ENCODE data around the gene LSS.
A peak's percentile ranks its signal among the peaks of the same experiment; 100 is the strongest.

The LSS gene

DNA sequence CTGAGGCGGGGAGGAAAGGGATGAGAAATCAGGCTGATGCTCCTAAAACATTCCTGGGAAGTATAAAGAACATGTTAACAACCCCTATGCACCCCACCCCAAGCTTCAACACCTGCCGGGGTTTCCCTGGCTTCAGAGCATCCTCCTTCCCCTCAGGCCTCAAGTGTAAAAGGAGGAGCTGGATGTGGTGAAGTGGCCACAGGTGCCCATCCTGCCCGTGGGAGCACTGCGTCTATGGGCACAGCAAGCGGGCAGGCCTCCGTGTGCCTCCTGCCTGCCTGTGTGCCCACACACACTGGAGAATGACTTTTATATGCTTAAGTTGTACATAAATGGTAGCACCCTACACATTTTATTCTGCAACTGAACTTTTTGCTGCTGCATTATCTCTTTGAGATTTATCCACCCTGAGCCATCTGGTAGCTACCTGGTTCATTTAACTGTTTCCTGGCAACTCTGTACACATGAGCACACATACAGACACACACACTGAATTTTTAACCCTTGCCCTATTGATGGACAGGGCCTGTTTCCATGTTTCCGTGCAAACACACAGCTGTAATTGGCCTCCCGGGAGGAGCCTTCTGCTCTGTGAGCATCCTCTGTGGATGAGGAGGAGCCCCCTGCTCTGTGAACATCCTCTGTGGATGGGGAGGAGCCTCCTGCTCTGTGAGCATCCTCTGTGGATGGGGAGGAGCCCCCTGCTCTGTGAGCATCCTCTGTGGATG is 59.8 kb downstream of the LSS start:
- no peak for DNase-seq (ENCODE audit: low spot score)

DNA sequence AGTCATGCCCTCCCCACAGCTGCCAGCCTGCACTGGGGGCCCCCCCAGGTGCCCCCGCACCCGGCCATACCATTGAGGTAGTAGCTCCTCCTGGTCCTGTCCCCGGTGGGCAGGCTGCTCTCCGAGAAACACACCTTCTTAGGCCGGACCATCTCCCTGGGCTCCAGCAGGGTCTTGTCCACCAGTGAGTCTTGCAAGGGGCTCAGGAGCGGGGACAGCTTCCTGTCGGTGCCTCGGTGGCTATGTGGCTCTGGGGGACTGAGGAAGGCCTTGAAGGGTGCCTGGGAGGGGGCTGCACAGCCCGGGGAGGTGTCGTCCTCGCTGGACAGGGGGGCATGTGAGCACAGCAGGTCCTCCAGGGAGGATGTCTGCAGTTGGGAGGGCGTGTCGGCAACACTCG is 60.3 kb downstream of the LSS start:
- no peak for DNase-seq (ENCODE audit: low spot score)

DNA sequence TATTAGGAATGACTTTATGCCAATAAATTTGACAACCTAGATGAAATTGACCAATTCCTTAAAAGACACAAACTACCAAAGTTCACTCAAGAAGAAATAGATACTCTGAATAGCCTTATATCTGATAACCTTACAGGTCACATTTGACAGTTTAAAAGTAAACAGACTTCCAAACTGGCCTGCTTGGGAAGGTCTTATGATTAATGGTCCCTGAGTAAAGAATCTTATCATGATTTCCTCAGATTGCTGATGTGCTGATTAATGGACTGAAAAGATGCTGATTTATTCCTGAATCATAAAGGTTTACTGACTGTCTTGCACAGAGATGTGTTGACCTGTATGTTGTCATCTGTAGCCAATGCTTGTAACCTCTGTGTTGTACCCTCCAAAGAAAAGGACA is 63.5 kb downstream of the LSS start:
- DNase-seq (ENCODE audit: low spot score): no peak

DNA sequence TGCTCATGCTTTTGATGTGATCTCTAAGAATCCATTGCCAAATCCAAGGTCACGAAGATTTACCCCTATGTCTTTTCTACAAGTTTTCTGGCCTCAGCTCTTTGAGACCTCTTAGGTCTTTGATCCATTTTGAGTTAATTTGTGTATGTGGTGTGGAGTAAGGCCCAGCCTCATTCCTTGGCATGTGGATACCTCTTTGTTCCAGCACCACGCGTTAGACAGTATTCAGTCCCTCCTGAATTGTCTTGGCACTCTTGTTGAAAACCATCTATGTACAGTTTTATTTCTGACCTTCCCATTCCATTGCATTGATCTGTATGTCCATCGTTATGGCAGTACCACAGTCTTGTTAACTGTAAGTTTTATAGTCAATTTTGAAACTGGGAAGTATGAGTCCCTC is 65.2 kb downstream of the LSS start:
- no peak for DNase-seq (ENCODE audit: low spot score)

DNA sequence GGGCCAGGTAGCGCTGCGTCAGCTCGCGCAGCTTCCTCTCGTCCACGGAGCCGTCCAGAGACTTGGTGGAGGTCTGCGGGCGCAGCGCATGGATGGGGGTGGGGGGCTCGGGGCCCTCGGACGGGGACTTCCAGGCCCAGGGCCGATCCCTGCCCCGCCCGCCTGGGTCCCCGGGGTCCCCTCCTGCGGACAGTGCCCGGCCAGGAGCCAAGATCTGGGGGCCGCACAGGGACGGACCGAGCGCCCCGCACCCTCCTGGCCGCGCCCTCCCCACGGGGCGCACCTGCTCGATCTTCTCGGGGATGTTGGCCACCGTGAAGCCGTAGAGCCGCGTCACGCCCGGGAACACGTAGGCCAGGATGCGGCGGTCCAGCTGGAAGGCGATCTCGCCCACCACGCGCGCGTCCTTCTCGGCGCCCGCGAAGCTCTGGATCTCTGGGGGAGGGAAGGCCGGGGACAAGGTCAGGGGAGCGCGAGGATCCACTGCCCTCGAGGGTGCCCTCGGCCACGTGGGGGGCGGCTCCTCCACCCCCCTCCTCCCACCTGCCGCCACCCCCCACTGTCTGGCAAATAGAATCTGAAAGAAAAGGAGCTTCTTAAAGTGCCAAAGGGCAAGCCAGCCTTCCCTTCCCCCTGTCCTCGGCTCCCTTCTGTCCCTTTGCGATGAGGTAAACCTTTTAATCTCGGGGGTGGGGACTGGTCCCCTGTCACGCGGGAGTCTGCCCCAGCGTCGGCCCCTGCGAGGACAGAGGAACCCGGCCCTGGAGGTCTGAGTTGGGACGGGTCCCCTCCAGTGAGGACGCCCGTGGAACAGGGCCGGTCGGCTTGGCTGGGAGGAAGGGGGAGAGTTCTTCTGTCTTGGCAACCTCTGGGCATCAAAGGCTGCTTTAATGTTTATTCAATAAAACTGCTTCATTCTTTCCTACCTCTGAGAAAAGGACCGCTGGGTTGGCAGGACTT is 66.7 kb downstream of the LSS start:
- no peak for DNase-seq (ENCODE audit: low spot score)

DNA sequence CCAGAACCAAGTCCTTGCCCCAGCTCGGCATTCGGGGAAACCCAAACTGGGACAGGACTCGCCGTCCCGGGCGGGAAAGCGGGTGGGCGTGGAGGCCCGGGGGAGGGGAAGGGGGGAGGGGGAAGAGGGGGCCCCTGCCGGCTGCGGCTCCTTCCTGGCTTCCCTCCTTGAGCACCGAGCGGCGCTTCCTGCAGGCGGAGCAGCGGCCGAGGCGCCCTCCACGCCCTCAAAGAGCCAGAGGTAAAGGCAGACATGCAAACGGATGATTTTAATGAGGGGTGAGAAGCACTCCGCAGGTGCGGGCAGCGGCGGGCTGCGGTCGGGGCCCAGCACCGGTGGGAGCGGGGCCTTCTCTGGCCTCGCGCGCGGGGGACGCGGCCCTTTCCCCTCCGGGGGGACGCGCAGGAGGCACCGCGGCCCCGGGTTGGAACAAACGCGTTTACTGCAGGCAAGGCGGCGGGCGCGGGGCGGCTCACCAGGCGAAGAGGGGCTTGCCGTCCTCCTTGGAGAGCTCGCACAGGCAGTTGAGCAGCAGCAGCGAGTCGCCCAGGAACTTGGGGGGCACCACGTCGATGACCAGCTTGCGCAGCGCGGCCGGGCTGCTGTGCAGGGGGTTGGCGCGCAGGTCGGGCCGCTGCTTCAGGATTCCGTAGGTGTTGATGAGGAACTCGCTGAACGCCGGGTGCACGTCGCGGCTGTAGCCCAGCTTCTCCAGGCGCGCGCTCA is 67.5 kb downstream of the LSS start:
- DNase-seq (ENCODE audit: low spot score): no peak

DNA sequence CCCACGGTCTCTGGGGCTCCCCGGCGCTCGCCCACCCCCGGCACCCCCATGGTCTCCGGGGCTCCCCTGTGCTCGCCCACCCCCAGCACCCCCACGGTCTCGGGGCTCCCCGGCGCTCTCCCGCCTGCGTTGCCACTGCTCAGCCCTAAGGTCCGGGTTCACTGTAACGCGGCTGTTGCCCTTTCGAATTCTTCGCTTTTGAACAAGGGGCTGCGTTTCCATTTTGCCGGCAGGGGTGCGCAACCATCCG is 68.0 kb downstream of the LSS start:
- DNase-seq (ENCODE audit: low spot score): no peak

DNA sequence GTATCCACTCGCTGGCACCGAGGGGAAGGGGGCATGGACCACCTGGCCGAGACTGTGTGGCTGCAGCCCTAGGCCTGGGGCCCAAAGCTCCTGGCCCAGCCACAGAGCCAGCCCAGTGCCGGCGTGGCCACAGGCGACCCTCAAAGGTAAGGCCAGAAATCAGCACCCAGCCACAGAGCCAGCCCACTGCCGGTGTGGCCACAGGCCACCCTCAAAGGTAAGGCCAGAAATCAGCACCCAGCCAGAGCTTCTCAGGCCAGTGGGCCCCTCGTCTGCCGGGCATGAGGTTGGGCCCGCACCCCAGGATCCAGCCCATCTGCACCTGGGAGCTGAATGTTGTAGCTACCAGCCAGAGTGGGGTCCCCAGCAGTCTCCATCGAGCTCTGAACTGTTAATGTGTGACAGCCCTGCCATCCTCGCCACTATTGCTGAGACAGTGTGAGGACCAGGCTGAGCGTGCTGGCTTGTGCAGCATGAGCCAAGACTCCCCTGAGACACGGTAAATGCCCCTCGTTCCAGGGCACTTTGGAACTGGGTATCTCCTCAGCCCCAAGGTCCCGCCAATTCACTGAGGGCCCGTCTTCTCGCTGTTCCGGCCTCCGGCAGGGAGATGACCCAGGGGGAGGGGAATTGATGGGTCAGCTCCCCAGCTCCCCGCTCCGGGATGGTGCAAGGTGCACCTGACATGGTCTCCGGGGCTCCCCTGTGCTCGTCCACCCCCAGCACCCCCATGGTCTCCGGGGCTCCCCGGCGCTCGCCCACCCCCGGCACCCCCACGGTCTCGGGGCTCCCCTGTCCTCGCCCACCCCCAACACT is 68.5 kb downstream of the LSS start:
- no peak for DNase-seq (ENCODE audit: low spot score)

DNA sequence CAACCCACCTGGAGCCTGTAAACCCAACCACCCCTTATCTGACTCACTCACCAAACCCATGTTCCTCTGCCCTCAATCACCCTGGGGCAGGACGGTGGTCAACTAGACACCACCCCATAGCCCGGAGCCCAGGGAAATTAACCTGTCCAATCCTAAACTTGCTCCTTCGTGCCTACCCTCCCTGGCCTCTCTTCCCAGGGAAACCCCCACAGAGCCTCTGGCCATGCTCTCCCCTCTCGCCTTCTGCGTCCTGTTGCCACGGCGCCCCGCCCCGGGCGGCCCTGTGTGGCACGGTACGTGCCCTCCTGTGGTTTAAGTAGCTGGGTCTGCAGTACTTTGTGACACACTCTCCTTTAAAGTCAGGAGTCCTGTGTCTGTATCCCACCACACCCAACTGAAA is 69.2 kb downstream of the LSS start:
- no peak for DNase-seq (ENCODE audit: low spot score)

DNA sequence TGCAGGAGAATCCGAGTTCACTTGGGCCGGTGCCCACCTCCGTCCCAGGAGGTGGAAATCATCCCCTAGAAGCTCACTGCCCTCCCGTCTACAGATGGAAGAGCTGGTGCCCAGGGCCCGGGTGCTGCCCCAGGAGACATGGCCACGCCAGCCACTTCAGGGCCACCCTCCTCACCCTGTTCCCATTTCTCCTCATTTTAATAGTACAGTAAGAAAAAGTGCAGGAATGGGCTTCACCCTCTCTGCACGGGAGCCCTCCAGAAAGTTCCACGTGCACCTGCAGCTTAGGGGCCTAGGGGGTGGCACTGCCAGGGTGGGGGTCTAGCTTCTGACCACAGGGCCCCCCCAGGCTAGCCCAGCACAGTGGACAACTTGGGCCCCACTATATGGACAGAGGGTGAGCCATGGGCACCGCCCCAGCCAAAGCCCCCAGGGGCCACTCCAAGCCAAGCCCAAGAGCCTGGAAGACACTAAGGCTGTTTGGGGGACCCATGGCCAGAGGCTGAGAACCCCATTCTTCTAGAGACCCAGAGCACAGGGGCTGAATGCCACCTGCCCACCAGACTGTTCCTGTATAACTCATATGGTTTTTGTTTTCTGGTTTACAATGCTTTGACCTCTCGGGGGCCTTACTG is 69.8 kb downstream of the LSS start:
- no peak for DNase-seq (ENCODE audit: low spot score)

DNA sequence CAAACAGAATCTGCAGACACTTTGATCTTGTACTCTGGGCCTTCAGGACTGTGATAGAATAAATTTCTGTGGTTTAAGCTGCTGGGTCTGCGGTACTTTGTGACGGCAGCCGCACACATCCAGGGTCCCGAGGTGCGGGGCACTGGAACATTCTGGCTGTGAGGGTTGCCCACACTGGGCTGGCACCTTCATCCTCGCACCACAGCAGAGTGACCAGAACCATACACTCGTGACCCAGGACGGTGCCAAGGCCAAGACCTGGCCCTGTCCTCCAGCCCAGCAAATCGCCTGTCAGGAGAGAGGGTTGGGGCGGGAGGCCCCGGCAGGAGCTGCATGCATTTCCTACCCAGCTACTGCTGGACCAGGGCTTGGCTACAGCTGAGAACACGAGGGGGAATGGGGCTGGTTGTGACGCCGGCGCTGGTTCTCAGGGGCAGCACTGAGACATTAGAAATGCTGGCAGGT is 70.6 kb downstream of the LSS start:
- no peak for DNase-seq (ENCODE audit: low spot score)

DNA sequence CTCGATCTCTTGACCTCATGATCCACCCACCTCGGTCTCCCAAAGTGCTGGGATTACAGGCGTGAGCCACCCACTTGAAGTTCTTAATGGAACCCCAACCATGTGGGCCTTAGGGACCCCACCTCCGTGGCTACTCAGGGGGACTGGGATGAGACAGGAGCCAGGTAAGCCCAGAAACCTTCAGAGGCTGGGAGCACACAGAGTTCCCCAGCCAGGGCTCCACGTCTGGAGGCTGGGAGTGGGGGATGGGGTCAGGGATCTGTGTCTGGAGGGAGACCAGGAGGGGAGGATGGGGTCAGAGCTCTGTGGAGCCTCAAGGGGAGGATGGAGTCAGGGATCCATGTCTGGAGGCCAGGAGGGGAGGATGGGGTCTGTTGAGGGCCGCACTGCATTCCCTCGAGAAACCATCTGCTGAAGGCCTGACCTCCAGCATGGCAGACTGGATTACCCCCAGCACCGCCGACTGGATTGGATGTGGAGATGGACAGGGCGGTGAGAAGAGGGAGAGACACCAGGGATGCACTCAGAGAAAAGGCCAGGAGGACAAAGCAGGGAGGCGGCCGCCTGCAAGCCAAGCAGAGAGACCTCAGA is 71.1 kb downstream of the LSS start:
- DNase-seq (ENCODE audit: low spot score): no peak

DNA sequence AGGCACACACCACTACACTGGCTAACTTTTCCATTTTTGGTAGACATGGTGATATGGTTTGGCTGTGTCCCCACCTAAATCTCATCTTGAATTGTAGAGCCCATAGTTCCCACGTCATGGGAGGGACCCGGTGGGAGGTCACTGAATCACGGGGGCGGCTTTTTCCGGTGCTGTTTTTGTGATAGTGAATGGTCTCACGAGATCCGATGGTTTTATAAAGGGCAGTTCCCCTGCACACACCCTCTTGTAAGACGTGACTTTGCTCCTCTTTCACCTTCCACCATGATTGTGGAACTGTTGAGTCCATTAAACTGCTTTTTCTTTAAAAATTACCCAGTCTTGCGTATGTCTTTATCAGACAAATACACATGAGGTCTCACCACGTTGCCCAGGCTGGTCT is 71.9 kb downstream of the LSS start:
- DNase-seq (ENCODE audit: low spot score): no peak

DNA sequence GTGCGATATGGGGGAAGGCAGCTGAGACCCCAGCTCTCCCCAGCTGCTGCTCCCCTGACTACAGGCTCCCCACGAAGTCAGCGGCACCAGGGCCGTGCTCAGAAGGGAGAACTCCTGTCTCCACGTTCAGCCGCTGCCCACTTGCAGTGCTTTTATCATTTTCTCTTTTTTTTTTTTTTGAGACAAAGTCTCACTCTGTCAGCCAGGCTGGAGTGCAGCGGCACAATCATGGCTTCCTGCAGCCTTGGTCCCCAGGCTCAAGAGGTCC is 72.3 kb downstream of the LSS start:
- DNase-seq (ENCODE audit: low spot score): no peak

DNA sequence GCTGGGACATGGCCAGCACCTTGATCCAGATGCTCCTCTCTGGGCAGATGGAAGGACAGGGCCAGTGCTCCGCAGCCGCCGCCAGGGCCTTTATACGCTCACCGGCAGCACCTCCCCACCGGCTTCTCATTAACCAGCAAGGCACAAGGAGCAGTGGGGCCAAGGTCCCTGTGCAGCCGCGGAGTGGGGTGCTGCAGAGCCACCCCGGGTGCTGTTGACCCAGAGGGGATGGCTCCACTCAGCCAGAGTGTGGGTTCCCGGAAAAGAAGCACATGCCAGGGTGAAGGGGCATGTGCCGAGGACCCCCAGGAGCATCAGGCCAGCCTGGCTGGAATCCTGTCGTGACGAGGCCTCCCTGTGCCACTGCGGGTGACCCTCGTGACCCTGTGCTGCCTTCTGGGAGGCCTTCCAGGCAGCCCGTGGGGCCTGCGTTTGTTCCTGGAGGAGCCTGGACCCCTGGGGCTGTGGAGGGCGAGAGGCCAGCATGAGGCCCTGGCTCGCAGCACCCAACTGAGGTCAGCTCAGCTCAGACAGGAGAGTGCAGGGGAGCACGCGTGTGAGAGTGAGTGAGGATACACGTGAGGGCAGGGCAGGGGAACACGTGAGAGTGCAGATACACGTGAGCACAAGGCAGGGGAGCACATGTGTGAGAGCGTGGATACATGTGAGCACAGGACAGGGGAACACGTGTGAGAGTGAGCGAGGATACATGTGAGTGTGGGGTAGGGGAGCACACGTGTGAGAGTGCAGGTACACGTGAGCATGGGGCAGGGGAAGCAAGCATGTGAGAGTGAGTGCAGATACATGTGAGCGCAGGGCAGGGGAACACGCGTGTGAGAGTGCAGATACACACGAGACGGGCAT is 72.8 kb downstream of the LSS start, which contains the start of gene FTCD:
TSS of gene FTCD (minus strand) at position 66 of the 864 bp plus-strand sequence. CDS start at position 10, 56 bp downstream.
- no peak for DNase-seq (ENCODE audit: low spot score)

DNA sequence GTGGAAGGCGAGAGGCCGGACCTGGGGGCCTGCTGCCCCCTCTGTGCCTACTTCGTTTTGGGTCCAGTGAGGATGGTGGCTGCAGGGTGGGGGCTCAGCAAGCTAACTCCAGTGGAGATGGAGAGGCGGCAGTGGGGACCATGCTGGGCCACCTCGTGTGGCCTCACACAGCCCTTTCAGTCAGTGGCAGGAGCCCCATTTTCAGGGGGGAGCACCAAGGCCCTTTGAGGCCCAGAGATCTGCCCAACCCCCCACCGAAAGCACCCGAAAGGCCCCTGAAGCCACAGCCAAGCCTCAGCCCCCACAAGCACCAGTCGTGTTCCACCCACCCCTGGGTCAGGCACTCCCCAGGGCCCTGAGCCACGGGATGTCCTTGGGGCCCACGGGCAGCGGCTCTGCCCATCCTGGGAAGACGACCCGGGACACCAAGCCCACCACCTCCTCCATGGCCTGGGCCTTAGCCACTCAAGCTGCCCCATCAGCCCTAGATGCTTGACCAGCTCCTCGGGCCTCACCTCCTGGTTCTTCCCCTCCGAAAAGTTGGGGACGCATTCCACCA is 73.5 kb downstream of the LSS start:
- DNase-seq (ENCODE audit: low spot score): no peak

DNA sequence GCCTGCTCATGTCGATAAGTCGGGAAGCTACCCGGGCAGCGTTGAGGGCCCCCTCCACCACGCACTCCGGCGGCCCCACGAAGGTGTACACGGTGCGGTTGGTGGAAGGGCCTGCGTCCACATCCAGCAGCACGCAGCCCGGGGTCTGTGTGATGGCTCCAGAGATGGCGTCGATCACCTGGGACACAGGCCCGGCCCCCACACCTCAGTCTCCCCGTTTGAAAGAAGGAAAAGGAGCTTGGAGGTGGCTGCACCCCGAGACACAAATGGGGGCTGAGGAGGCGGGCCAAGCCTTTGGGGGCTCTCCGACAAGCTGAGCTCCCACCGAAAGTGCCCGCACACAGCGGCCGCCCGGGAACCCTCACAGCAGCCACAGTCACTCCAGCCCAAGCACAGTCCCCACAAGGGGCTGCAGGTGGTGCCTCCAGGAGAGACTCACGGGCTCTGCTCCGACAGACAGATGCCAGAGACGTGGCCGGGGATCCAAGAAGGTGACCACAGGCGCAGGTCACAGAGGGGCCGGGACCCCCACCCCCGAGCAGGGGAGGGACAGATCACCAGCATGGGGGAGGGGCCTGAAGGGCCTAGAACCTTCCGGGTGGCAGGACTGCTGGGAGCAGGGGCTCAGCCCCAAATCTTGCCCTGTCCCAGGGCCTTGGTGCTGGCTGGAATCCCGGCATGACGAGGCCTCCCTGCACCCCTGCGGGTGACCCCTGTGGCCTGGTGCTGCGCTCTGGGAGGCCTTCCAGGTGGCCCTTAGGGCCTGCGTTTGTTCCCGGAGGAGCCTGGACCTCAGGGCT is 74.2 kb downstream of the LSS start:
- DNase-seq (ENCODE audit: low spot score): no peak

DNA sequence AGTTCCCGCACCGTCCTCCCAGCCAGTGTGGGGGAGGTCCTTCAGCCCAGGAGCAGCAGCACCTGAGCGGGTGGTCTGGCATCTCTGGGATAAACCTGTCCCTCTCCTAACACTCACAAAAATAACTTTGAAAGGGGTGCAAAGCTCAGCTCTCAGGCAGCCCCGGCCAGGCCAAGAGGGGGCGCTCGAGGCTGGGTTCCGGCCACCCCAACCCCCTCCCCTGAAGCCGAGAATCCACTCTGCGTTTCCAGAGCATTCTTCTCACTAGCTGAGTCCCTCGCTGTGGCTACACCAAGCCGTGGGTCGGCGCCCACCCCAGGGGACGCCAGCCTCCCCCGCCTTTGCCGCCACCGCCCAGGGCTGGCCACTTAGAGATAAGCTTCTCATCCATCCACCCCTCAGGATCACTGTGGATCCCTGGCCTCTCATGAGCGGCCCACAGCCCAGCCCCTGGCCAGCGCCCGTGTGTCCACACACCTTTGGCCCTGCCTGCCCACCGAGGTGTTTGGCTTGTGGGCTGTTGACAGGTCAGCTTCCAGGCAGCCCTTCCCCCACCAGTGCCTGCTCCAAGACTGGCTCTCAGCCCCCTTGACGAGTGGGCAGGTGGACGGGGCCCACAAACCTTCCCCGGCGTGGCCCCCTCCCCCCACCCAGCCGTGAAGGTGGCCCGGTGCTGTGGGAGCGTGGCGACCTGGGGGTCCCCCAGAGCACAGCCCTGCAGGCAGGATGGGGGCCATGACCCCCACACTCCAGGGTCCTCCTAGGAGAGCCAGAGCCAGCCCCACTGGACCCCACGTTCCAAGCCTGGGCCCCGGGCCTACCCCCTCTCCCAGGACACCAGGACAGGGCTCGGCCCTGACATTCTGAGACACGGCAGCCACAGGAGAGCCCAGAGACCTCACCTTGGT is 75.1 kb downstream of the LSS start:
- DNase-seq (ENCODE audit: low spot score): peak; percentile 93

All from GM03348 (cell line).